Ovary (tissue), 3 donors: ENCODE measurements around the gene DOCK4.

ENCODE experiments used
- EP300 ChIP-seq: sonication (generic); formaldehyde crosslinking; IDR thresholded peaks from one replicate; pipeline ENCODE4 v1.6.1; 2017; ENCODE audit warnings: antibody characterized with exemption
- POLR2A ChIP-seq: fragments of 450-650 bp; IDR thresholded peaks from one replicate; pipeline ENCODE4 v1.6.1; 2017; ENCODE audit warnings: antibody characterized with exemption, mild to moderate bottlenecking, moderate library complexity
- TF ChIP-seq, protein P1 (sequence below), 3 donors: fragments of 450-650 bp in 2 of 3; fragments of 200-600 bp in 1 of 3; IDR thresholded peaks; one replicate each; pipeline versions ENCODE4 v1.5.1 to v1.8.0; 2016 to 2022; ENCODE audit warnings: antibody characterized with exemption in 3 of 3, mild to moderate bottlenecking in 1 of 3
- donor health status: DM: no; HTN: no; CAD: no.

DNA sequence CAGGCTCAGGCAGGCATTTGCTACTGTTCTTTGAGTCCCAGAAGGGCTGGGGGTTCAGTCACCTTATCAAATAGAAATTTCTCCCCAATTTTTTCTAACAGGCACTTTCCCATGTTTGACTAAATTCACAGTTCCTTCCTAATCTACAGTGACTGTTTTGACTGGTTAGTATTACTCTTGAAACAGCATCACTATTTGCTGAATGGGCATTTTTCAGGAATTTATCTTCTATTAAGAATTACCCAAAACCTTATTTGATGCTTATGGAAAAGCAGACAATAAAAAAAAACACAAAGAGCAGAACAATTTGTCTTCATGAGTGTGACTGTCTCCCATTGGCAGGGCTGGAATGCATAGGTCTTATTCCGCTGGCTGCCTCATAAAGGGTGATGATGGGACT lies 269.0 kb downstream of the DOCK4 start:
- TF ChIP-seq EP300, result no peak
- TF ChIP-seq, protein P1, sequence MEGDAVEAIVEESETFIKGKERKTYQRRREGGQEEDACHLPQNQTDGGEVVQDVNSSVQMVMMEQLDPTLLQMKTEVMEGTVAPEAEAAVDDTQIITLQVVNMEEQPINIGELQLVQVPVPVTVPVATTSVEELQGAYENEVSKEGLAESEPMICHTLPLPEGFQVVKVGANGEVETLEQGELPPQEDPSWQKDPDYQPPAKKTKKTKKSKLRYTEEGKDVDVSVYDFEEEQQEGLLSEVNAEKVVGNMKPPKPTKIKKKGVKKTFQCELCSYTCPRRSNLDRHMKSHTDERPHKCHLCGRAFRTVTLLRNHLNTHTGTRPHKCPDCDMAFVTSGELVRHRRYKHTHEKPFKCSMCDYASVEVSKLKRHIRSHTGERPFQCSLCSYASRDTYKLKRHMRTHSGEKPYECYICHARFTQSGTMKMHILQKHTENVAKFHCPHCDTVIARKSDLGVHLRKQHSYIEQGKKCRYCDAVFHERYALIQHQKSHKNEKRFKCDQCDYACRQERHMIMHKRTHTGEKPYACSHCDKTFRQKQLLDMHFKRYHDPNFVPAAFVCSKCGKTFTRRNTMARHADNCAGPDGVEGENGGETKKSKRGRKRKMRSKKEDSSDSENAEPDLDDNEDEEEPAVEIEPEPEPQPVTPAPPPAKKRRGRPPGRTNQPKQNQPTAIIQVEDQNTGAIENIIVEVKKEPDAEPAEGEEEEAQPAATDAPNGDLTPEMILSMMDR (IDR thresholded peaks at IDR 0.05), result no peak
- no peak for TF ChIP-seq POLR2A
